ENCODE data around the gene ACBD6.

The ACBD6 gene

GRCh38 chr1:180484490-180484889, 17.9 kb downstream of the ACBD6 start:
- Histone ChIP-seq H4K20me1 (ENCODE audit: insufficient read depth, low read length) (no peaks in the 10 kb centered on the region), H3K79me2 (ENCODE audit: insufficient read depth, low read length) (no peaks in the 10 kb centered on the region), H3K9ac (ENCODE audit: low read length) (no peak overlapping the region), H3K36me3 (ENCODE audit: insufficient read depth, low read length) (peaks cover 37% of the 10 kb centered on the region; the same call in 1 of the 2 replicates), H3F3A (ENCODE audit: insufficient read depth, low read length) (no peaks in the 10 kb centered on the region), H3K9me3 (ENCODE audit: low read length) (no peaks in the 10 kb centered on the region), H3K4me1 (ENCODE audit: insufficient read depth, low read length, severe bottlenecking) (peaks cover 9% of the 10 kb centered on the region), H3K9me2 (ENCODE audit: low read depth, low read length) (no peaks in the 10 kb centered on the region), H2AFZ (ENCODE audit: low read length) (no peak overlapping the region), H3K4me3 (ENCODE audit: low read depth, low read length, poor library complexity, severe bottlenecking) (no peak overlapping the region), H3K27ac (ENCODE audit: low read depth, low read length, poor library complexity, severe bottlenecking) (no peak overlapping the region), H3K4me2 (ENCODE audit: low read length) (no peak overlapping the region), H3K27me3 (ENCODE audit: insufficient read depth, low read length) (no peaks in the 10 kb centered on the region)
- TF ChIP-seq, protein P1, sequence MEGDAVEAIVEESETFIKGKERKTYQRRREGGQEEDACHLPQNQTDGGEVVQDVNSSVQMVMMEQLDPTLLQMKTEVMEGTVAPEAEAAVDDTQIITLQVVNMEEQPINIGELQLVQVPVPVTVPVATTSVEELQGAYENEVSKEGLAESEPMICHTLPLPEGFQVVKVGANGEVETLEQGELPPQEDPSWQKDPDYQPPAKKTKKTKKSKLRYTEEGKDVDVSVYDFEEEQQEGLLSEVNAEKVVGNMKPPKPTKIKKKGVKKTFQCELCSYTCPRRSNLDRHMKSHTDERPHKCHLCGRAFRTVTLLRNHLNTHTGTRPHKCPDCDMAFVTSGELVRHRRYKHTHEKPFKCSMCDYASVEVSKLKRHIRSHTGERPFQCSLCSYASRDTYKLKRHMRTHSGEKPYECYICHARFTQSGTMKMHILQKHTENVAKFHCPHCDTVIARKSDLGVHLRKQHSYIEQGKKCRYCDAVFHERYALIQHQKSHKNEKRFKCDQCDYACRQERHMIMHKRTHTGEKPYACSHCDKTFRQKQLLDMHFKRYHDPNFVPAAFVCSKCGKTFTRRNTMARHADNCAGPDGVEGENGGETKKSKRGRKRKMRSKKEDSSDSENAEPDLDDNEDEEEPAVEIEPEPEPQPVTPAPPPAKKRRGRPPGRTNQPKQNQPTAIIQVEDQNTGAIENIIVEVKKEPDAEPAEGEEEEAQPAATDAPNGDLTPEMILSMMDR (IDR thresholded peaks at IDR 0.05; ENCODE audit: low read length), result no peak
- no peak for TF ChIP-seq EZH2 (IDR thresholded peaks at IDR 0.05; ENCODE audit: borderline replicate concordance, low read length)

GRCh38 chr1:180482425-180483275, 19.7 kb downstream of the ACBD6 start:
- peaks cover 9% of the 10 kb centered on the region for H3K4me1 ChIP-seq (ENCODE audit: insufficient read depth, low read length, severe bottlenecking)
- H3K27me3 ChIP-seq (ENCODE audit: insufficient read depth, low read length), result no peaks in the 10 kb centered on the region
- no peak overlapping the region for H3K4me3 ChIP-seq (ENCODE audit: low read depth, low read length, poor library complexity, severe bottlenecking)
- peak overlapping the region; percentile 9; the same call in 1 of the 2 replicates for H3K9ac ChIP-seq (ENCODE audit: low read length)
- peak overlapping the region; percentile 28 for H3K4me2 ChIP-seq (ENCODE audit: low read length)
- H3K27ac ChIP-seq (ENCODE audit: low read depth, low read length, poor library complexity, severe bottlenecking), result no peak overlapping the region
- no peaks in the 10 kb centered on the region for H3K79me2 ChIP-seq (ENCODE audit: insufficient read depth, low read length)
- H3K36me3 ChIP-seq (ENCODE audit: insufficient read depth, low read length), result peaks cover 33% of the 10 kb centered on the region
- no peak overlapping the region for H2AFZ ChIP-seq (ENCODE audit: low read length)
- no peaks in the 10 kb centered on the region for H3K9me2 ChIP-seq (ENCODE audit: low read depth, low read length)
- H3F3A ChIP-seq (ENCODE audit: insufficient read depth, low read length), result no peaks in the 10 kb centered on the region
- H3K9me3 ChIP-seq (ENCODE audit: low read length), result no peaks in the 10 kb centered on the region
- H4K20me1 ChIP-seq (ENCODE audit: insufficient read depth, low read length), result no peaks in the 10 kb centered on the region
- TF ChIP-seq, protein P1 (IDR thresholded peaks at IDR 0.05; ENCODE audit: low read length), result peak; percentile 72
- no peak for TF ChIP-seq EZH2 (IDR thresholded peaks at IDR 0.05; ENCODE audit: borderline replicate concordance, low read length)

GRCh38 chr1:180470031-180470430, 32.3 kb downstream of the ACBD6 start:
- no peaks in the 10 kb centered on the region for H3K4me1 ChIP-seq (ENCODE audit: insufficient read depth, low read length, severe bottlenecking)
- no peak for TF ChIP-seq EZH2 (IDR thresholded peaks at IDR 0.05; ENCODE audit: borderline replicate concordance, low read length)
- TF ChIP-seq, protein P1 (IDR thresholded peaks at IDR 0.05; ENCODE audit: low read length), result no peak
- H3K27me3 ChIP-seq (ENCODE audit: insufficient read depth, low read length), result no peaks in the 10 kb centered on the region
- H3K79me2 ChIP-seq (ENCODE audit: insufficient read depth, low read length), result 0 out of 2 replicates have a peak, but pooled peaks cover 3% of the 10 kb centered on the region
- no peaks in the 10 kb centered on the region for H4K20me1 ChIP-seq (ENCODE audit: insufficient read depth, low read length)
- H2AFZ ChIP-seq (ENCODE audit: low read length), result no peak overlapping the region
- H3K36me3 ChIP-seq (ENCODE audit: insufficient read depth, low read length), result peaks cover 14% of the 10 kb centered on the region
- no peaks in the 10 kb centered on the region for H3K9me2 ChIP-seq (ENCODE audit: low read depth, low read length)
- no peak overlapping the region for H3K4me2 ChIP-seq (ENCODE audit: low read length)
- H3K9ac ChIP-seq (ENCODE audit: low read length), result no peak overlapping the region
- no peak overlapping the region for H3K4me3 ChIP-seq (ENCODE audit: low read depth, low read length, poor library complexity, severe bottlenecking)
- no peaks in the 10 kb centered on the region for H3F3A ChIP-seq (ENCODE audit: insufficient read depth, low read length)
- no peak overlapping the region for H3K27ac ChIP-seq (ENCODE audit: low read depth, low read length, poor library complexity, severe bottlenecking)
- H3K9me3 ChIP-seq (ENCODE audit: low read length), result peaks cover 2% of the 10 kb centered on the region; the same call in 1 of the 2 replicates
